HG03159 (cell line): ENCODE measurements around the gene SEC14L1.

Experiments used
- ATAC-seq: cut with Tn5 transposase; IDR thresholded peaks from one replicate; pipeline ENCODE4 v1.9.1; 2021; ENCODE audit warnings: mild to moderate bottlenecking, moderate library complexity; ENCODE audit not compliant: unreplicated experiment

Gene SEC14L1

DNA sequence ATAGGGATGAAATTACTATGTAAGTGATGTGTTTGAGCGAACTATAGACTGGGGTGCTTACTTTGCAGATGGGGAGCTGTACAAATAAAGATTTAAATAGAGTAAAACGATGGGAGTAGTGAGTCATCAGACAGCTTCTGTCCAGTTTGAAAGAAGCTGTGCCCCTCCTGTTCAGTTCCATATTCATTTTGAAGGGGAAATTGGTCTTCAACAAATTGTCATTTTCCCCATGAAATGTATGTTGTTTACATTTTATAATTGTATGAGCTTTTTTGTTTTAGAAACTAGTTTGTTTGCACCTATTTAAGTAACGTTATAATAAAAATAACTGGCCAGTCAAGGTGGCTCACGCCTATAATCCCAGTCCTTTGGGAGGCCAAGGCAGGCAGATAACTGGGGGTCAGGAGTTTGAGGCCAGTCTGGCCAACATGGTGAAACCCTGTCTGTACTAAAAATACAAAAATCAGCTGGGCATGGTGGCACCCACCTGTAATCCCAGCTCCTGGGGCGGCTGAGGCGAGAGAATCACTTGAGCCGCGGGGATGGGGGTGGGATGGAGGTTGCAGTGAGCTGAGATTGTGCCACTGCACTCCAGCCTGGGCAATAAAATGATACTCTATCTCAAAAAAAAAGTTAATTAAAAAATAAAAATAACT is 20.2 kb downstream of the SEC14L1 start:
- ATAC-seq, result no peak

DNA sequence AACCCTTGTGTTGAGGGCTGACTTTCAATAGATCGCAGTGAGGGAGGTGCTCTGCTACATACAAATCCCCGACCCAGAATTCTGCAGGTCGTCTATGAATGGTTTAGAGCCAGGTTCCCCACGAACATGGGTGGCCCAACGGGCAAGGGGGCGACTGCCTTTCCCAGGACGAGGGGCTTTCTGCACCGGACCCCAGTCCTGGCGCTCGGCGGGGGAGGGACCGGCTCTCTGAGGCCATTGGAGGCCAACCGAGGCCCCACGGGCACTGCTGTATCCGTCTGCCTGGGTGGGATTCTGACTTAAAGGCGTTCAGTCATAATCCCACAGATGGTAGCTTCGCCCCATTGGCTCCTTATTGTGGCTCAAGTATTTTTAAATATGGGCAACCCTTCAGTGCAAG is 21.2 kb downstream of the SEC14L1 start:
- ATAC-seq, result no peak

- ATAC-seq, result no peak
These were observed 22.2 kb downstream of the SEC14L1 start for GRCh38 chr17:77163001-77163400.

DNA sequence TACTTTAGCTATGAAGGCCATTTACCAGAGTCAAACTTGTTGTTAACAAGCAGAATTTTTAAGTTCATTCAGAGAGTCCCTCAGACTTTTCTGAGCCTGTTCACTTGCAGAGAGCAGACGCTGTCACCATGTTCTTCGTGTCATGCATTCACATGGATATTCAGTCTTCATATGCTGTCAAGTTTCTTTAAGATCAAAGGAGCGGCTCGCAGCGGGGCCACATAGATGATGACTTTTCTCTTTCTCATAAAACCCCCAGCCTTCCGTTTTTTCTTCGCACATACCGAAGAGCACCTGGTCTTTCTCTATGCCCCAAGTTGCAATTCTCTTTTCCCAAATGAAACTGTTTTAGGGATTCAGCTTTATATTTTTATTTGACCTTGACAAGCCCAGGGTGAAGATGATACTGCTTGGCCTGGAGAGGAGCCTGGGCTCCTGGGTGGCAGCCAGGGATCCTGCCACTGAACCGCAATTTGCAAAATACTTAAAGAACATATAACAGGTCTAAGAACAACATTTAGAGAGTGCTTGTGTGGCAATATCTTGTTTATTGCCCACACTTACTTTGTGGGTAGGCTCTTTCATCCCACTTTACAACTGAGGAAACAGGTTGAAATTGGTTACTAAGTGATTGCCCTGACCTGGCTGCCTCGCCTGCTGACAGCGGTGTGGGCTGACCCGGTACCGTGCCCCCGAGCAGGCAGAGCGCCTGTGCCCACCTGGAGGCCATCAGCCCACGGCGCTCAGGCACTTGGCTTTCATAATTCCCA is 22.9 kb downstream of the SEC14L1 start:
- ATAC-seq, result no peak

- no peak for ATAC-seq
These were observed 23.8 kb downstream of the SEC14L1 start for GRCh38 chr17:77164483-77165091.

GRCh38 chr17:77165577-77165976 is 24.8 kb downstream of the SEC14L1 start:
- no peak for ATAC-seq

- no peak for ATAC-seq
These were observed 26.9 kb downstream of the SEC14L1 start for GRCh38 chr17:77167472-77168306.

DNA sequence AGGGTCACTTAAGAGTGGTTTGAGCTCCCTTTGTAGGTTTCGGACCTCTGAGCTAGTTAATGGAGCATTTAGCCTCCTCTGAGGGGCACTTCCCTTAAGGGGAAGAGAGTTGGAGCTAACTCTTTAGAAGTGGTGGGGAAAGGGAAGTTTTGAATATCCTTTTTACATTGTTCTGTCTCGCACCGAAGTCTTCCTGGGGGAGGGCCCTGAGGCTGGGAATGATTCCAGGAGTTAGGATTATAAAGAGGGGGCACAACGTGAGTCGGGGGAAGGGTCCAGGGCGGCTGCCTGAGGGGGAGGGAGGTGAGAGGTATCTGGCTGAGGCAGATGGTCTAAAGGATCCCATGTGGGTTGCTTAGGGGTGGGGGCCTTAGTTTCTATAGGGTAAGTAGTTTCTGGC is 32.3 kb downstream of the SEC14L1 start:
- ATAC-seq, result no peak

DNA sequence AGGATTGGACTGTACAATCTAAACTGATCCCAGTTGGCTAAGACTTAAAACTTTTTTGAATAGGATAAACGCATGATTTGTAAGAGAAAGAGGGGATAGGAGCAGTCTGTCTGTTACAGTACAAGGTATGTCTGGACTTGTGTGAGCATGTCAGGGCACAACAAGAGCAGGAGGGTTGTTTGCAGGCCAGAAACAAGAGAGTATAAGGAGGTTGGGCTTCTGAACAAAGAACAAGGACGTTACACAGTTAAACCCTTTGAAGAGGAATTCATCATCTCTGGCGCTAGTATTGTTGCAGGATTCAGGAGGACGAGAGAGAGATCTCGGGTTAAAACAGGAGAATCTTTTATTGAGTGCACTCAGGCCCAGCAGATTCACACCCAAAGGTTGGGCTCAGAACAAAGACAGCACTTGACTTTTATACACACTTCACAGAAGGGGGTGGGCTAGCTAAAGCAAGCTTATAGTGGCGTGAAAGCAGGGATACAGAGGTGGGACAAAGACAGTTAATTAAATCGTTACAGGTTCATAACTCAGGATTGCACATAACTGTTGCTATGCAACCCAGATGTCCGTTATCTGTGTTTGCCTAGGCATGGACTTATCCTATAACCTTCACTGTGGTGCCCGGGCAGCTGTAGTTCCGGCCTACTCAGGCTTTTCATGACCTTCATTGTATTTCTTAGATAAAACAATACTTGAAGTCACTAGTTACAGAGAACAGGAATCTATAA is 34.3 kb downstream of the SEC14L1 start:
- no peak for ATAC-seq

- ATAC-seq, result no peak
These were observed 36.4 kb downstream of the SEC14L1 start for GRCh38 chr17:77177002-77177741.

DNA sequence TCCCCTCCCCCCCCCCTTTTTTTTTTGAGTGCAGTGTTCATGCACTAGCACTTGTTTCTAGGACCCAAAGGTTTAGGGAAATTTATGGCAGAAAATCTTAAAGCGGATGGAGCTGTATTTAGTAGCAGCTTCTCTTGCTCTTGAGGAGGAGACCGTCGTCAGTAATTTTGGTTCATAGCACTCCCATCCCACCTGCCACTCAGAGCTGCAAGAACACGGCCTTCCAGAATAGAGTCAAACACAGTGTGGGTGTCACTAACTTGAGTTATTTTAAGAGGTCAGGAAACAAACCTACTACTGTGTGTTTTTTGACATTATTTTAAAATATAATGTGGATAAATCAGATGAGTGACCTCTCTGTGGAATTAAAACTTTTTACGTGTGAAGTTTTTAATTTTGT is 37.3 kb downstream of the SEC14L1 start:
- no peak for ATAC-seq

- no peak for ATAC-seq
These were observed 37.8 kb downstream of the SEC14L1 start for GRCh38 chr17:77178563-77178962.

DNA sequence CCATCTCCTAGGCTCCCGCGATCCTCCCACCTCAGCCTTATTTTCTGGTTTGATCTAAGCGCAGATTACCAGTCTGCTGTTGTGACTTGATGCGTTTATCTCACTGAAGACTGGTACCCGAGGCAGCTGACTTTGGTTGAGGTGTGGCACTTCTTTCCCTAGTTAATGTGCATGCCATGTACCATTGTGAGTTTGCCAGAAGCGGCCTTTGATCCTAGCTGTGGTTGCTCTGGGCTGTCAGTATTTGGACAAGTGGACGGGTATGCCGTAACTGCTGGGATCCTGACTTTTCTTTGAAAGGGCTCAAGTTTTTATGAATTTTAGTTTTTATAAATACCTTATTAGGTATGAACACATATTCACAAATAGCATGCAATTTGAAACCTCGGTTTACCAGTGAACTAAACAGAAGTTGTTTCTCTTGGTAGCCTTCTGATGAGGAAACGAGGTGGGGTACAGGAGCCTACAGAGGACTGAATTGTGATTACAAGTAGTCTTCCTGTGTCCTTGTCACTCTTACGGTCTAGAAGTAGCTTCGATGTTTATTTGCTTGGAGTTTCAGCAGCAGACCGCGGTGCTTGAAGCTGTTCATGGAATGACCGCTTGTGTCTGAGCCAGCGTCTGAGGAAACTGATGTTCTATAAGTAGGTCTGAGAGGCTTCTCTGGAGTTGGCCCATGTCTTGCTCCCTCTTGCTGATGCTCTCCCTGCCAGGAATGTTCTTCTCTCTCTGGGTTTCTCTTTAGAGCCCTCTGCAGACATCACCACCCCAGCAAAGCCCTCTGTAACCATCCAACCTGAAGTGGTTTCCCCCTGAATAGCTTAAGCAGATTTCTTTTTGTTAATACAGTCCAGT is 40.0 kb downstream of the SEC14L1 start:
- ATAC-seq, result no peak

DNA sequence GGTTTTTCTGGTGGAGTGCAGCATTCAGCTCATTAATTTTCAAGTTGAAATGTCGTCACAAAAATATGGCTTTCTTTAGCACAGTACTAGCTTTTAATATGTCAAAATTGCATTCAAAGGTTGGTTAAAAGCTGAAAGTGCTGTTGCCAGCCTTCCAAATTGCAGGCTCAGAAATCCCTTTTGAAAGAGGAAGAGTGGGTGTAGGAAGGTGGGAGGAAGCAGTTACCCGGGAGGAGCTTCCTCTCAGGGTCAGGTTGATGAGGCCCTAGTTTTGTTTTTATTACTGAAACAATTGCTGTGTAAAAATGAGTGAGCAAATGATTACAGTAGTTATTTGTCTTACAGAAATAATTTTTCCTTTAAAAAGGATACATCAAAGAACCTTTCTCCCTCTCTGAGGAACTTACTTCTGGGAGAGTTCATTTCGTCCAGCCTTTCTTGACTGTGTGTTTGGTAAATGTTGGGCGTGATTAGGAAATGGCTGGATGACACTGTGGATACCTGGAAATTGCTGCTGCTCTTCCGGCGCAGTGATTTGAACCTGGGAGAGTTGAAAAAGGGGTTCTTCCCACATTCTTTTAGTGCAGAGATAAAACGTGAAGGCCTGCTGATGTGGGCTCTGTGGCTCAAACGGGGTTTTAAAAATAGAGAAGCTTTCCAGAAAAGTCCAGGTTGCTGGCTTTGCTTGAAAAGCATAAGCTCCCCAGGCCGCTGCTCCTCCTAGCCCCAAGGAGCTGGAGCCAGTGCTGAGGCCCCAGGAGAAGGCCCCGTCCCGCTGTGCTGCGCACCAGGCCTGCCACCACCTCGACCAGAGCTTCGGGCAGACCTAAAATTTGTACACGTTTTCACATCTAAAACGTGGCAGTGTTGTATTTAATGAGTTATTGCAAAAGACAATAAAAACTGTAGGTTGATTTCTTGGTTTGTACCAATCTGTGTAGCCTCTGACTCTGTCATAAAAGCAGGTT is 41.7 kb downstream of the SEC14L1 start:
- ATAC-seq, result no peak

GRCh38 chr17:77184474-77184873 is 43.7 kb downstream of the SEC14L1 start:
- ATAC-seq, result no peak

- ATAC-seq, result no peak
These were observed 44.4 kb downstream of the SEC14L1 start for GRCh38 chr17:77185137-77185536.

GRCh38 chr17:77186141-77186604 is 45.4 kb downstream of the SEC14L1 start:
- no peak for ATAC-seq
